ENCODE measurements around the gene PIGN. TPM values are rescaled to one million over a fixed set of nuclear protein-coding genes. Genes with fewer than 3 reads are reported as not detected.

Gene PIGN
- total RNA-seq, 1 experiment from 2014 or later, result 30.9 TPM

DNA sequence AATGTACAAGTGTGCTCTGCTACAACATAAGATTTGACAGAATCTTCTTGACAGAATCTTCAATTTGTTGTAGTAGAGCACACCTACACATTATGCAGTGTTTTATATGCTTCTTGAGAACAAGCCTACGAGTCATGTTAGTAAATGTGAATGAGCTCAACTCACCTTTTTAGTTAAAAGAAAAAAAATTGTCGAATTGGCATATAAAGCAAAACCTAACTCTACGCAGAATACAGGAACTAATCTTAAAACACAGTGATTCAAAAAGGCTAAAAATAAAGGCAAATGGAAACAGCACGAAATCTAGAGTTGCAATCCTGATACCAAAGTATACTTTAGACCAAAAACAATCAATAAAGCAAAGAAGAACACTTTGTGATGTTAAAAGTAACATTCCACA lies 87.9 kb downstream of the PIGN start:
- Mint-ChIP-seq H3K27ac (no peak overlapping the region), H3K36me3 (ENCODE audit: insufficient read depth in 1 of 3, low read depth in 3 of 3) (peaks cover 23 to 36% (median 28%) of the 10 kb centered on the region in 3 experiments), H3K9me3 (peaks cover 0 to 2% of the 10 kb centered on the region in 2 experiments; a peak in 1 of 5 replicates), H3K4me3 (no peak overlapping the region), H3K27me3 (ENCODE audit: low read depth) (no peaks in the 10 kb centered on the region), H3K4me1 (peaks cover 7% of the 10 kb centered on the region in 2 experiments)
- Histone ChIP-seq H2BK20ac (ENCODE audit: low read depth, low read length, poor library complexity, severe bottlenecking) (no peak overlapping the region), H4K91ac (ENCODE audit: insufficient read length, low read depth, low read length) (no peak overlapping the region), H3K23ac (ENCODE audit: insufficient read length, low read depth, low read length) (no peak overlapping the region), H3T11ph (ENCODE audit: low read length) (no peak overlapping the region), H3K27ac (ENCODE audit: insufficient read length, low read depth, low read length) (no peak overlapping the region), H3K4me2 (ENCODE audit: insufficient read depth, insufficient read length, low read length) (no peak overlapping the region), H4K5ac (ENCODE audit: insufficient read length, low read depth, low read length) (no peak overlapping the region), H3K18ac (ENCODE audit: insufficient read length, low read depth, low read length) (no peak overlapping the region), H2BK12ac (ENCODE audit: insufficient read length, low read depth, low read length) (no peak overlapping the region), H2AFZ (ENCODE audit: low read length) (no peak overlapping the region), H3K4ac (ENCODE audit: low read depth, low read length) (no peak overlapping the region), H4K20me1 (ENCODE audit: control insufficient read depth, insufficient read depth, insufficient read length) (no peaks in the 10 kb centered on the region), H3K4me1 (ENCODE audit: insufficient read depth, low read length) (no peaks in the 10 kb centered on the region), H2BK15ac (ENCODE audit: low read depth, low read length) (no peak overlapping the region), H4K8ac (replicated peaks; ENCODE audit: insufficient read length, low read depth, low read length) (no peak overlapping the region), H2BK120ac (ENCODE audit: low read depth, low read length, poor library complexity, severe bottlenecking) (no peak overlapping the region), H3K56ac (ENCODE audit: insufficient read length, low read depth, low read length) (no peak overlapping the region), H3K9me3 (ENCODE audit: control insufficient read depth, low read depth, low read length) (no peaks in the 10 kb centered on the region), H2BK5ac (ENCODE audit: insufficient read length, low read length) (no peak overlapping the region), H3K27me3 (ENCODE audit: insufficient read depth, low read length) (no peaks in the 10 kb centered on the region), H3K14ac (ENCODE audit: insufficient read depth, low read length) (no peak overlapping the region), H3K23me2 (ENCODE audit: insufficient read length, low read depth, low read length, poor library complexity, severe bottlenecking) (no peaks in the 10 kb centered on the region), H3K79me2 (ENCODE audit: insufficient read depth, low read length) (no peaks in the 10 kb centered on the region), H3K9ac (ENCODE audit: extremely low read depth, insufficient read length, low read length) (no peak overlapping the region), H3K79me1 (ENCODE audit: insufficient read depth, low read depth, low read length, poor library complexity, severe bottlenecking) (no peaks in the 10 kb centered on the region), H2AK5ac (ENCODE audit: insufficient read length, low read length) (no peak overlapping the region)
- TF ChIP-seq, protein P1, sequence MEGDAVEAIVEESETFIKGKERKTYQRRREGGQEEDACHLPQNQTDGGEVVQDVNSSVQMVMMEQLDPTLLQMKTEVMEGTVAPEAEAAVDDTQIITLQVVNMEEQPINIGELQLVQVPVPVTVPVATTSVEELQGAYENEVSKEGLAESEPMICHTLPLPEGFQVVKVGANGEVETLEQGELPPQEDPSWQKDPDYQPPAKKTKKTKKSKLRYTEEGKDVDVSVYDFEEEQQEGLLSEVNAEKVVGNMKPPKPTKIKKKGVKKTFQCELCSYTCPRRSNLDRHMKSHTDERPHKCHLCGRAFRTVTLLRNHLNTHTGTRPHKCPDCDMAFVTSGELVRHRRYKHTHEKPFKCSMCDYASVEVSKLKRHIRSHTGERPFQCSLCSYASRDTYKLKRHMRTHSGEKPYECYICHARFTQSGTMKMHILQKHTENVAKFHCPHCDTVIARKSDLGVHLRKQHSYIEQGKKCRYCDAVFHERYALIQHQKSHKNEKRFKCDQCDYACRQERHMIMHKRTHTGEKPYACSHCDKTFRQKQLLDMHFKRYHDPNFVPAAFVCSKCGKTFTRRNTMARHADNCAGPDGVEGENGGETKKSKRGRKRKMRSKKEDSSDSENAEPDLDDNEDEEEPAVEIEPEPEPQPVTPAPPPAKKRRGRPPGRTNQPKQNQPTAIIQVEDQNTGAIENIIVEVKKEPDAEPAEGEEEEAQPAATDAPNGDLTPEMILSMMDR (conservative IDR thresholded peaks at IDR 0.05), result no peak
- WGBS (ENCODE audit: extremely low coverage, insufficient read length, low lambda C conversion rate), result no CpG with 5 or more reads among the region's 4 CpGs
- no peak for DNase-seq

Data from H9 (cell line).